HG03558 (cell line): ENCODE data around the gene MYF5.
"Not testable (repeated sequence)": the region's sequence is repeated elsewhere in the genome, so short reads cannot be mapped to it uniquely, and the experiment has no call there.

ENCODE experiments used
- ATAC-seq: cut with Tn5 transposase; IDR thresholded peaks from one replicate; pipeline ENCODE4 v1.9.1; 2021; ENCODE audit warnings: moderate number of reproducible peaks; ENCODE audit not compliant: unreplicated experiment; ENCODE audit errors: extremely low read depth

MYF5 gene

DNA sequence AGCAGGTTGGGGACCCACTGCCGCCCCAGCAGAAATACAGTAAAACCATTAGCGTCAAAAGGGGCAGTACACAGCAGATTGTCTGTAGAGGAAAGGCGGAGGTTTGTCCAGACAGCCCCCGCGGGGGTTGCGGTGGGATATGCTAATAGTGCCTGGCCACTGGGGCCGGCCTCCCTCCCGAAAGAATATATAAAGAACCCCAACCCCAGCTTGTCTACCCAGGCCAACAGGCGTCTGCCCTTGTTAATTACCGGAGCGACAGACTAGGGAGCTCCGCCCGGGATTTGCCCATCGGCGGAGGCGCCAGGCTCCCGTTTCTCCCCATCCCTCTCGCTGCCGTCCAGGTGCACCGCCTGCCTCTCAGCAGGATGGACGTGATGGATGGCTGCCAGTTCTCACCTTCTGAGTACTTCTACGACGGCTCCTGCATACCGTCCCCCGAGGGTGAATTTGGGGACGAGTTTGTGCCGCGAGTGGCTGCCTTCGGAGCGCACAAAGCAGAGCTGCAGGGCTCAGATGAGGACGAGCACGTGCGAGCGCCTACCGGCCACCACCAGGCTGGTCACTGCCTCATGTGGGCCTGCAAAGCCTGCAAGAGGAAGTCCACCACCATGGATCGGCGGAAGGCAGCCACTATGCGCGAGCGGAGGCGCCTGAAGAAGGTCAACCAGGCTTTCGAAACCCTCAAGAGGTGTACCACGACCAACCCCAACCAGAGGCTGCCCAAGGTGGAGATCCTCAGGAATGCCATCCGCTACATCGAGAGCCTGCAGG is at the start of gene MYF5:
Gene MYF5 (plus strand): TSS at position 217 of the 774 bp plus-strand sequence. CDS start 152 bp downstream, at position 369.
- no peak for ATAC-seq

GRCh38 chr12:80670214-80670613 is 46.5 kb upstream of the MYF5 start:
- no peak for ATAC-seq

DNA sequence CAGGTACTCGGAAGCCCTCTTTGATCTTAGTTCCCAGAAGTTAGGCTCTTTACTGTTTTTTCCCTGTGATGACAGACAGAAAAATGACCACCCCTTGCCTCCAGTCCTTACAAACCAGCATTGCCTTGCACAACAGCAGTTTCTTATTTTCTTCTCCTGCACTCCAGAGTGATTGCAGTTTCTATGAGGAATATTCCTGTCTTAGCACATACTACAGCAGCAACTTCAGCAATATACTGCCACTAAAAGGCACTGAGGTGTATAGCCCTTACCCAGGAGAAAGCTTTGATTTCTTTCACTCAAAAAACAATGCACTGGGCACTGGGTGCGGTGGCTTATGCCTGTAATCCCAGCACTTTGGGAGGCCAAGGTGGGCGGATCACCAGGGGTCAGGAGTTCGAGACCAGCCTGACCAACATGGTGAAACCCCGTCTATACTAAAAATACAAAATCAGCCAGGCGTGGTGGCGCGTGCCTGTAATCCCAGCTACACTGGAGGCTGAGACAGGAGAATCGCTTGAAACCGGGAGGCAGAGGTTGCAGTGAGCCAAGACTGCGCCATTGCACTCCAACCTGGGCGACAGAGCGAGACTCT is 40.6 kb upstream of the MYF5 start:
- not testable (repeated sequence) for ATAC-seq

- no peak for ATAC-seq
Measured at GRCh38 chr12:80676856-80677255, 39.9 kb upstream of the MYF5 start.

DNA sequence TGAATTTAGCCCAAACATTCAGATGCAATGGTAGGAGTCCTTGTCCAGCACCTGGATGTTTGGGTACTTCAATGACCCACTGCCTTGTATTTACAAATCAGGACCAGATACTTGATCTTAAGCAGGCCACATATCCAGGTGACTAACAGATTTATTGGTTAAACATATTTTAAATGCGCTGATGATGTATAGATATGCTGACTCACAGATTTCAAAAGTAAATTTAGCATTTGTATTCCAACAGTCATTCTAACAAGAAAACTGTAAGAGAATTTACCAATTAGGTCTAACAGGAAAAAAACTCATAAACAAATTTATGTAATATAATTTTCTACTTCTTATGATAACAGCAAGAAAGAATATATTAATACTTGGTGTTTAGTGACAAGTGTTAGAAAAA is 38.7 kb upstream of the MYF5 start:
- ATAC-seq: no peak

- ATAC-seq: no peak
Measured at GRCh38 chr12:80679346-80680131, 37.2 kb upstream of the MYF5 start.

DNA sequence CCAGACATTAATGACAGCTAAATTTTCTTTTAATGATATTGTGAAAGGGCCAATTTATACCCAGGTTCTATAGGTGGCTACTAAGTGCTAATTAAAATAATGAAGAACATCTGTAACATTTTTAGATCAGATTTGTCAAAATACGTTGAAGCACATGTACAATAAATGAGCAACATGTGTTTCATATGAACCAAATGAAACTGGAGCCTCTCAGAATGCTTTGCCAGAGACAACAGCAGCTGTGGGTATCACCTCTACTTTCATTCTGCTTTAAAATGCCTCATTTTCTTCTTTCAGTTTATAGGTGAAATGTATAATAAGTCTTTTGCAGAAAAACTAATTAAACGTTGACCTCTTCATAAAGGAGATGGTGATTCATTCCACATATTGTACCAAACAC is 35.4 kb upstream of the MYF5 start:
- peak; percentile 73 for ATAC-seq

DNA sequence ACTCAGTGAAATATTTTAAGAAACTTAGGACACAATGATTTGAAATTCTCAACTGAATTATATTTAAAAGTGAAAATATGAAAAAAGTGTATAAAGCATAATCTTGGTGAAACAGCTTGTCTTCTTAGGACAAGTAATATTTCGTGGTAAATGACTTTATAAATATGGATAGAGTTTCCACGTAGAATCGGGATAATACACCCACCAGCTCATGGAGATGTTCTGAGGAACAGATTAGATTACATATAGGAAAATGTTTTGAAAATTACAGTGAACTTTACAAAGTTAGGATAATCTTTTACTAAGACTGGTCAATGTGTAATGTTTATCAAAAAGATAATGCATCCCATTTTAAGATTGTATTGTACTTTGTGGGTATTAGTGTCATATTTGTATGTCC is 34.9 kb upstream of the MYF5 start:
- ATAC-seq: no peak

- no peak for ATAC-seq
Measured at GRCh38 chr12:80684077-80684495, 32.6 kb upstream of the MYF5 start.

GRCh38 chr12:80690090-80690489 is 26.6 kb upstream of the MYF5 start:
- no peak for ATAC-seq

DNA sequence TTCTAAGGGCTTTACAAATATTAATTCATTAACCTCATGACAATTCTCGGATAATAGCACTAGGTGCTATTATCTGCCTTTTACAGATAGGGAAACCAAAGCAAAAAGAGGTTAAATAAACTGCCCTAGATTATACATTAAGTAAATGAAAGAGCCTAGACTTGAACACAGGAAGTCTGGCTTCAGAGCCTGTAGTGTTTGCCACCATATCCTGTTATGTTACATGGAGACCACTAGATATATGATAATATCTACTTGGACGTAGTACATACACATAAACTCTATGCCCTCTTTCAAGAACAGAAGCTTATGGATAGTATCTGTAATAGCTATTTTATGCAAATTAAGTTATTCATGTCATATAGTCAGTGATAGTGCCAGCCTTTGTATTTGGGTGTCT is 26.2 kb upstream of the MYF5 start:
- no peak for ATAC-seq

DNA sequence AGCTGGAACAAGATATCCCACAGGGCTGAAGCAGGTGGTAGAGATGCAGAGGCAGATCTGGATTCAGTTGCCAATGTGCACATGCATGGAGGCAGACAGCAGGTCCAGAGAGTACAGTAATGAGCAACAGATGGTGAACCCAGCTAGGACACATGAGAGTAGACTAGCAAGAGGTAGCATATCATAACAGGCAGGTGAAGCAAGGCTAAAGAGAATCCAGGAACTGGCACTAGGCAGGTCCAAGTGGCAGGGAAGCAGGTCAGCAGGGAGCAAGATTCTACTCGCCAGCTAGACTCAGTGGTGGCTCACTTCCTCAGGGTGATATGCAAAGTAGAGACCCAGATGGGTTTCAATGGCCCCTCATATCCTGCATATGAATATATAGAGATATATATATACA is 24.6 kb upstream of the MYF5 start:
- no peak for ATAC-seq

- ATAC-seq: no peak
Measured at GRCh38 chr12:80697270-80697887, 19.3 kb upstream of the MYF5 start.

DNA sequence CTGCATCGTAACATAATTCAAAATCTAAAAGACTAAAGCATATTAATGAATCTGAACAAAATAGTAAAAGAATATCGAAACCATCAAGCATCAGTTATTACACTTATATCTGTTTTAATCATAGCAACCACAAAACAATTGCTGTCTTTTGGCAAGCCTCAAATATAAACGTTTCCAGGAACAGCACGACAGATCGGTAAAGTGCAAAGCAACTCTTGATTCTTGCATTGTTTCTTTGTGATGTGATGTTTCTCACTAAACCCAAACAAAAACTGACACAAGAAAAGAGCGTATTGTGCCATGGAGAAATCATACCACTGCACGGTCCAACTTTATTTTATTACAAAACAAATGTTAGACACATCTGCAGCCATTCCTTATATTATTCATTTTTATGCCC is 18.5 kb upstream of the MYF5 start:
- no peak for ATAC-seq

DNA sequence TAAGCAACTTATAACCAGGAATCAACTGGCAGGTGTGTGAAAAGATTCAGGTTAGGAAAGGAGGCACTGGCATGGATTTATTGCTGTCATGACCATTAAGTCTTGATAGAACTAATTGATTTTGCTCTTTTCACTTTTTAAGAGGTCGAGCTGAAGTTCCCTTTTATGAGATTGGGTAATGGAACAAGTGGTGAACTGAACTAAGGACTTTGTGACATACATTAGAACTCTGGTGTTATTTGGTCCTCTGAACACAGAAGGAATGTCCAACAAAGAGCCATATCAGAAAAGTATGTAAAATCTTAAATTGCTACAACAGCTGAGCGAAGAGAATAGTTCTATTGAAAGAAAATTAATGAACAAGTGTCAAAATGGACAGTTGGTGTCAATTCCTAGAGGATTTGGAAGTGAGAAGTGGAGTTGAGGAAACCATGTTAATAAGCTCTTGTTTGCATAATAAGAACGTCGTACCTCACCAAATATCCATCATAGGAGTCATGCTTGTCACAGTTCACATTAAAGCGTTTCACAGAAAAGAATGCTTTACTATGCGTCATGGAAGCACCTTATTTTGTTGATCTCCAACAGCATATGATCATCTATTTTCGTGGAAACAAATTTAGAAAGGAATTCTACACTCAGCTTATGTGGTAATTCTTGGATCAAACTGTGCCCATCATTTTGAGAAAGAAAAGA is 17.7 kb upstream of the MYF5 start:
- no peak for ATAC-seq

DNA sequence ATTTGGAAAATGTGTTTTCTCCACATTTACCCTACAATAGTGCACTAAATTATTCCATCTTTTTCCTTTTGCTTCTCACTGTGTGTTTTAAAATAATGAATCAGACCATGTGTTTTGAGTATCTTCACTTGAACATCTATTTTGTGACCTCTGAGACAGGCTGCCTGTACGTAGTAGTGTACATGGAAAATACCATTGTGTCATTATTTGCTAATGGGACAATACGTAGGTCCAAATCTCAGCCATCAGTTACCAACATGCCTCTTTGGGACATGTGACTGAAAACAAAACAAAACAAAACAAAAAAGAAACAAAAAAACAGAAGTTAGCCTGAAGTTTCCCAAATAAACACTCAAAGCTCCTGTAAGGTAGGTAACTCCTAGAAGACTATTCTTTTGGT is 16.4 kb upstream of the MYF5 start:
- no peak for ATAC-seq

GRCh38 chr12:80701388-80701787 is 15.3 kb upstream of the MYF5 start:
- ATAC-seq: no peak

DNA sequence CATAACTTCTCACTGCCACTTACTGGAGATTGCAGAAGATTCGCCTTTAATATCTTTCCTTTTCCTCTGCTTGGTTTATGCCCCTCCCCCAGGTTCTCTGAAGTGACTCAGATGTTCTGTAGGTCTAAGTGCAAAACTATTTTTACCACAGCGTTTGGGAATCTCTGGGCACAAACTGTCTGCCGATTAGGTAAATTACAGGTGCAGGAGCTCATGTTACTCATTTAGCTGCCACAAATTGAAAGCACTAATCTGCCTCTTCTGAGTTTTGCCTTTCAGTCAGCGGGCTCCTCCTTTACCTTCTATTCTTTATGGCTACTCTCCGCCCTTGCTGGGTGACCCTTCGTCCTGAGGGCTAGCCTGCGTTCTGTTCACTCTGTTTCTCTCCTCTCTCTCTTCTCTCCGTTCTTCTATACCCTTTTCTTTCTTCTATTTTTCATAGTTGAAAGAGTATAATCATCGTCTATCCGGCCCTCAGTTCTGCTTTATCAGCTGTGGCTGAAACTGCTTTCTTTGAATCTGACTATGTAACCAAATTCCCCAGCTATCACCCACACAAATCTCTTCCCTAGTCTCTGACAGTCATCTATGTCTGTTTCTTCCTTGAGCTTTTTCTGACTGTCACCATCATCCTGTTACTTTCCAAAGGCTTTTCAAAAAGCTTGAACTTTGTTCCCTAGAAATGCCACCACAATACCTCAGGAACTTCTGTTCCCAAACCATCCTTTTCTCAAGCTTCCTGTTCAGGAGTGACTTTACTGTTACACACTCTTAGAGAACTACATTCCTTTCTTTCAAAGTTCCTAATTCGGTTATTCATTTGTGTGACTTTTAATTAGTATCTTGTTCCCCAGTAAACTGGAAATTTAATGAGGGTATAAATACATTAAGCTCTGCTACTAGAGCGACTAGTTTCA is 13.6 kb upstream of the MYF5 start:
- peak; percentile 75 for ATAC-seq

DNA sequence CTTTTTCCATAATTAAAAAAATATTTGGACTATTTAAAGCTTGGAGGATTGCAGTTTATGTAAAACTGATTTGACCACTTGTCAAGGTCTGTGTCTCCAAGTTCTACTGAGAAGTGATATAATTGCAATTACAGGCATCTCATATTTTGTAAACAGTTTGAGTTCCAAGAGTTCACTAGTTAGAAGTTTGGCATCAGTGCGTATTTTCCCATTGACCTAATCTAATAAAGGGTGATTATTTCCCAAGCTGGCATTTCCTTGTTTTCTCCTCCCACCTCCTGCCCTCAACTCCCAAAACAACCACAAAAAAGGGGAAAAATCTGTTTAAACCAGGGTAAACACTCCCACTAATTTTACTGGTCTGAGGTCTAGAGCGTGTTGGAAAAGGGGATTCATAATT is 12.3 kb upstream of the MYF5 start:
- no peak for ATAC-seq
